NB4 (cell line): ENCODE results near the gene AQP1.

ENCODE experiments used
- DNase-seq: peaks from one replicate; pipeline ENCODE4 v3.0.0; 2010; ENCODE audit warnings: low read depth
- H3K4me3 ChIP-seq: one replicate; pipeline ENCODE4 v1.5.1; 2011; ENCODE audit warnings: mild to moderate bottlenecking, low read depth, low read length, moderate library complexity
- MYC ChIP-seq: IDR thresholded peaks from 2 replicates; pipeline ENCODE4 v1.6.1; 2011; ENCODE audit warnings: low read depth, low read length
- POLR2A ChIP-seq: IDR thresholded peaks from 2 replicates; pipeline ENCODE4 v1.6.1; 2011; ENCODE audit warnings: mild to moderate bottlenecking; ENCODE audit not compliant: insufficient read length; ENCODE audit errors: extremely low read depth
- TF ChIP-seq, protein P1 (sequence below): IDR thresholded peaks from 2 replicates; pipeline ENCODE4 v1.6.1; 2011; ENCODE audit warnings: low read depth, low read length
- TF ChIP-seq, protein P2 (sequence below): IDR thresholded peaks from one replicate; pipeline ENCODE4 v1.5.1; 2012; ENCODE audit warnings: low read depth, low read length

The AQP1 gene

DNA sequence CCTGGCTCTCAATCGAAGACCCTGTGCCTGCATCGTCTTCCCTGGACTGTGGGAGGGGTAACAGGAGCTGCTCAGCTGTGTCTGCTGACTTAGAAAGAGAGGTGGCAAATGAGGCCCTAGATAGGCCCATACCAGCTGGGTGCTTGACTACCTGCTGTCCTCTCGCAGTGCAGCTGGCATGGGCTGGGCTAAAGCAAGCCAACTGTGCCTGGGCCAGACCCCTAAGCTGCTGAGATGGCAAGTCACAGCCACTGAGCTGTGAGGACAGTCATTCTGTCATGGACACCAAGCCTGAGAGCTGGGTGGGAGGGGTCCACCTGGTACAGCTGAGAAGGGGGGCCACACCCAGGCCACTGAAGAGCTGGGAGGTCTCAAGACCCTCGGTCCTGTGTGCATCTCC lies 45.8 kb upstream of the AQP1 start:
- H3K4me3 ChIP-seq, result no peak overlapping the region
- TF ChIP-seq, protein P1, sequence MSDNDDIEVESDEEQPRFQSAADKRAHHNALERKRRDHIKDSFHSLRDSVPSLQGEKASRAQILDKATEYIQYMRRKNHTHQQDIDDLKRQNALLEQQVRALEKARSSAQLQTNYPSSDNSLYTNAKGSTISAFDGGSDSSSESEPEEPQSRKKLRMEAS, result no peak
- TF ChIP-seq POLR2A, result no peak
- no peak for TF ChIP-seq MYC
- TF ChIP-seq, protein P2, sequence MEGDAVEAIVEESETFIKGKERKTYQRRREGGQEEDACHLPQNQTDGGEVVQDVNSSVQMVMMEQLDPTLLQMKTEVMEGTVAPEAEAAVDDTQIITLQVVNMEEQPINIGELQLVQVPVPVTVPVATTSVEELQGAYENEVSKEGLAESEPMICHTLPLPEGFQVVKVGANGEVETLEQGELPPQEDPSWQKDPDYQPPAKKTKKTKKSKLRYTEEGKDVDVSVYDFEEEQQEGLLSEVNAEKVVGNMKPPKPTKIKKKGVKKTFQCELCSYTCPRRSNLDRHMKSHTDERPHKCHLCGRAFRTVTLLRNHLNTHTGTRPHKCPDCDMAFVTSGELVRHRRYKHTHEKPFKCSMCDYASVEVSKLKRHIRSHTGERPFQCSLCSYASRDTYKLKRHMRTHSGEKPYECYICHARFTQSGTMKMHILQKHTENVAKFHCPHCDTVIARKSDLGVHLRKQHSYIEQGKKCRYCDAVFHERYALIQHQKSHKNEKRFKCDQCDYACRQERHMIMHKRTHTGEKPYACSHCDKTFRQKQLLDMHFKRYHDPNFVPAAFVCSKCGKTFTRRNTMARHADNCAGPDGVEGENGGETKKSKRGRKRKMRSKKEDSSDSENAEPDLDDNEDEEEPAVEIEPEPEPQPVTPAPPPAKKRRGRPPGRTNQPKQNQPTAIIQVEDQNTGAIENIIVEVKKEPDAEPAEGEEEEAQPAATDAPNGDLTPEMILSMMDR, result no peak
- DNase-seq, result no peak

DNA sequence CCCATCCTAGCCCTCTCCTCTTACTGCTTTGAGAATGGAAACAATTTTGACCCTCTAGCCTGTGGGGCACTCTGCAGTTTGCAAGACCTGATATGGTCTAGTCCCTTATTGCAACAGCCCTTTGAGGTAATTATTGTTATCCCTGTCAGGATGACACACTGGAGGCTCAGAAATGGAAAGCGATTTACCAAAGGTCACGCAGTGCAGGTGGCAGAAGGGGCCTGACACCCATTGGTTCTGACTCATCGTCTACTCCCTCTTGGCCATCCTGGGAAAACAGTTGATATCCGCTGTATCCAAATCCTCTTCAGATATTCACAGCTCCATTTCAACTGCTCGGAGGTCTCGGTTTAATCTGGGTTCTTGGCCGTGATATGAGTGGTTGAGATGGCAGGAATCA lies 44.7 kb upstream of the AQP1 start:
- no peak overlapping the region for H3K4me3 ChIP-seq
- DNase-seq, result no peak
- TF ChIP-seq, protein P1, result no peak
- TF ChIP-seq MYC (no peak), POLR2A (no peak)
- TF ChIP-seq, protein P2, result no peak

DNA sequence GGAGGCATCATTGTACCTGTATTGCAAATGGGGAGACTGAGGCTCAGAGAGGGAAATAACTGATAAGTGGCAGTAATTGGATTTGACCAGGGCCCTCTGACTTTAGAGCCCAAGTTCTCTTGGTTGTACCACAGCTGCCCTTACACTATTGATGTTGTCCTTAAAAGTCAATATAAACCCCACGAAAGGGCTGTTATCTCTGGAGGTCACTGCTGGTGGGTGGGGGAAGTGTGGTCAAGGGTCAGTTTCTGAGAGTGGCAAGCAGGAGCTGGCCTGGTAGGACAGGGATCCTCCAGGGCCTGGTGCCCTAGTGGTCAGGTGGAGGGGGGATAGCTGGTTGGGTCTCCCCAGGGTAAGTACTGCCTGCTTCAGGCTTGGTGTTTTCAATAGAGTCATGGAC lies 44.2 kb upstream of the AQP1 start:
- no peak overlapping the region for H3K4me3 ChIP-seq
- TF ChIP-seq, protein P1, result no peak
- TF ChIP-seq, protein P2, result no peak
- no peak for TF ChIP-seq MYC
- TF ChIP-seq POLR2A, result no peak
- no peak for DNase-seq

DNA sequence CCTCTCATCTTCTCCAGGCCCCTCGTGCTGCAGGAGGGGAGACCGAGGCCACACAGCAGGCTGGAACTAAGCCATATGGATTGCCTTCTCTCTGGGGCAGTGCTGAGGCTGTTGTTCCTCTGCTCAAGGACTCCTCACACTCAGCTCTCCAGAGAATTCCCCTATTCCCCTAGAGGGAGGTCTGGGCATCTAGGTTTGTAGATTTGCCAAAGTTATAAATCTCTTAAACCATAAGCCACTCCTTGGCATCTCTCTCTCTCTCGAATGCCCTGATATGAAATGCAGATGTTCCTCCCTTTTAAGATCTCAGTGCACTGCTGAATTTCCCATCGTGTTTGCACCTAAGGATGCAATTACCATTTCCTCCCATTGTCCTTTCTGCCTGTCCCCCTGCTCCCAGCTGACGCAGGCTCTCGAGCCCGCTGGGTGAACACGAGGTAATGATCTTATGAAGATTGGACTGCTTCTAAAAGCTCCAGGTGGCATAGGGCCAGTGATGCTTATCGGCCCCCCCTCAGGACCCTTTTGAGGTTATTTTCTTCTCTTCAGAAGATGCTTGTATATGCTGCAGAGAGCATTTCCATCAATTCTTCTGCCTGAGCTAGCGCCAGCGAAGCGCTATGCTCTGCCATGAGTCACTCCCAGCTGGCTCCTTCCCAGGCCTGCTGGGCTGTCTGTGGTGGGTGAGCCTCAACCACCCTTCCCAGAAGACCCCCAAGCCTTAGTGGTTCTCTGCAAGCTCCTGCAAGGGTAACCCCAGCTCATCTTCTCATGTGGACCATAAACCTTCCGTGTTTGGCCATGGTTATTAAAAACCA lies 41.6 kb upstream of the AQP1 start:
- no peak for DNase-seq
- TF ChIP-seq, protein P1, result no peak
- no peak for TF ChIP-seq POLR2A
- TF ChIP-seq, protein P2, result no peak
- no peak for TF ChIP-seq MYC
- H3K4me3 ChIP-seq, result no peak overlapping the region

DNA sequence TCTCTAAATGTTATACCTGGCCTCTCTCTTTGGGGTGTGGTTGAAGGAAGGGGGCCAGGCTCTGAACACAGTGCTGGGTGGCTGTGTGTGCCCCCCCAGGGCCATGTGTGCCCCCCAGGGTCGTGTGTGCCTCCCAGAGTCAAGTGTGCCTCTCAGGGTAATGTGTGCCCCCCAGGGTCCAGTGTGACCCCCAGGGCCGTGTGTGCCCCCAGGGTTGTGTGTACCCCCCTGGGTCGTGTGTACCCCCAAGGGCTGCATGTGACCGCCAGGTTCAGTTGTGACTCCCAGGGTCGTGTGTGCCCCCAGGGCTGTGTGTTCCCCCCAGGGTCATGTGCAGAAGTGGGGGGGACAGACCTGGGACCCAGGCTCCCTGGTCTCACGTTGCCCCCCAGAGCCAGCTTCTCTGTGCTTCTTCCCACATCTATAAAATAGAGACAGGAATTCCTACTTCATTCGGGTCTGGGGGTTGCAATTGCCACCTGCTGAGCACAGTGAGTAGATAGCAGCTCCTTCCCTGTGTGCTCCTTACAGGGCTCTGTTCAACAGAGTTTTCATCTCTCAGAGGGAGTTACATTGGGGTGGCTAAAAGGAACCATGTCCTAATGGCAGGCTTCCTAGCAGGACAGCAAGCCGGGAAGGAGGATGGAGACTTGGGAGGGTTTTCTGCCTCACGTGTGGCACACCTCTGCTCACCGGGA lies 40.7 kb upstream of the AQP1 start:
- no peak for DNase-seq
- no peak overlapping the region for H3K4me3 ChIP-seq
- TF ChIP-seq MYC (no peak), POLR2A (no peak)
- TF ChIP-seq, protein P2, result no peak
- TF ChIP-seq, protein P1, result no peak
